ENCODE data around the gene CCDC142. TPM values are rescaled to one million over a fixed set of nuclear protein-coding genes. Genes with fewer than 3 reads are reported as not detected.
A peak's percentile ranks its signal among the peaks of the same experiment; 100 is the strongest.

Gene CCDC142
- total and polyA plus RNA-seq, 2 of the 8 experiments (the other 6 are each of a cell fraction or from before 2014, with no cell fraction given), result 6.0 to 10.7 TPM

DNA sequence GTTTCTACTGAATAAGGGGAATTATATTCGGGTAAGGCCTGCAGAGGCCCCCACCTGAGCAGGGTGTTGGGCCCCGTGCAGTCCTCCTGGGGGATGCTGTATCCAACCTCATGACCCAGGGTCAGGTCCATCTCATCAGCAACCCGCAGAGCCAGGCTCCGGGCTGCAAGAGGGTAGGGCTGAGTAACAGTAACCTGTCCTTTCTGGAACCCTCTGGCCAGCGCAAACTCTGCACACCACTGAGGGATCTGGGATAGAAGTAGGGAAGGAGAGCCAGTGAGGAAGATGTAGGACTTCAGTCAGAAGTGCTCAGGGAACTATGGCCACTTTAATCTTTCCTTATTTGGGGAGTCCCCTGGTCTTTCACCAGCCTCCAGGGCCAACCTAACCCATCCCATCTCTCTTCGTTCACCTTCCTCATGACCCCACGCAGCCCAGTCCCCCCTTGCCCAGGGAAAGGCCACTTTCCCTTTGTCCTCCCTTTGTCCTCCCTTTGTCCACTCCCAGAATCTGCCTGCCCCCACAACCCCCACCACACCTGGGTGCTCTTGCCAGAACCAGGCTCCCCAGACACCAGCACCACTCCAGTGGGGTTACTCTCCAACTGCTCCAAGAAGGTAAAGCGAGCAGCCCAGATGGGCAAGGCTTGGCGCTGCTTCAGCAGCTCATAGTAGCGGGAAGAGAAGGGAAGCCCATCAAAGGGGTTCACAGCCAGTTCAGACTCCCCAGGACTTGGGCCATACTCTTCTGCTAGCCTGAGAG is 42.3 kb upstream of the CCDC142 start:
- POLR2A ChIA-PET (ENCODE audit: partially characterized antibody), result interaction anchor here (1.3 kb wide), 1 partner anchor 42 kb away, joined by 5 read pairs; the partner anchor contains the start of genes CCDC142 and TTC31
- H3K4ac ChIP-seq (replicated peaks; ENCODE audit: insufficient read length, low read depth, low read length), result no peak overlapping the region
- peaks cover 0 to 13% (median 6%) of the 10 kb centered on the region in 4 experiments; a peak in 5 of 7 replicates for H3K27me3 ChIP-seq (replicated peaks in 1 of 4; ENCODE audit: control insufficient read depth in 3 of 4, extremely low read depth in 1 of 4, insufficient read depth in 3 of 4, low read length in 3 of 4)
- peaks cover 0 to 18% of the 10 kb centered on the region in 2 experiments; a peak in 2 of 4 replicates for H3K79me2 ChIP-seq (ENCODE audit: control insufficient read depth in 1 of 2, insufficient read depth in 2 of 2, low read length in 2 of 2)
- H3K14ac ChIP-seq (ENCODE audit: insufficient read length), result no peak overlapping the region
- peaks cover 0 to 3% of the 10 kb centered on the region in 2 experiments for H4K20me1 ChIP-seq (replicated peaks in 1 of 2; ENCODE audit: control insufficient read depth in 1 of 2, insufficient read depth in 2 of 2, low read length in 2 of 2)
- H3K4me3 ChIP-seq (ENCODE audit: extremely low read depth in 1 of 4, insufficient read depth in 2 of 4, low read depth in 3 of 4, low read length in 4 of 4), result no peak overlapping the region
- H4K5ac ChIP-seq (ENCODE audit: insufficient read length, low read depth, low read length), result no peak overlapping the region
- H3K9me3 ChIP-seq (ENCODE audit: insufficient read depth in 2 of 2, low read depth in 1 of 2, low read length in 1 of 2), result no peaks in the 10 kb centered on the region
- H4K91ac ChIP-seq (replicated peaks; ENCODE audit: insufficient read length, low read length), result no peak overlapping the region
- H3K4me2 ChIP-seq (ENCODE audit: insufficient read depth in 1 of 2, low read depth in 2 of 2, low read length in 2 of 2), result no peak overlapping the region
- H4K8ac ChIP-seq (ENCODE audit: extremely low read depth, insufficient read depth, low read length), result 0 out of 2 replicates have a peak overlapping the region, but pooled peaks have one; percentile 31
- H2AK5ac ChIP-seq (ENCODE audit: low read depth, low read length), result no peak overlapping the region
- H3K23ac ChIP-seq (ENCODE audit: insufficient read length), result no peak overlapping the region
- no peak for FAIRE-seq
- H2BK120ac ChIP-seq (replicated peaks; ENCODE audit: low read depth, low read length), result no peak overlapping the region
- peaks cover 5 to 18% (median 13%) of the 10 kb centered on the region in 4 experiments; a peak in 6 of 8 replicates for H3K36me3 ChIP-seq (ENCODE audit: control insufficient read depth in 2 of 4, insufficient read depth in 4 of 4, low read length in 3 of 4)
- TF ChIP-seq ZNF274 (IDR thresholded peaks at IDR 0.05; ENCODE audit: borderline replicate concordance, extremely low read depth, low read length) (no peak), CBX8 (IDR thresholded peaks at IDR 0.05; ENCODE audit: borderline replicate concordance, low read depth, low read length) (no peak), CBX5 (IDR thresholded peaks at IDR 0.05; ENCODE audit: low read depth, low read length) (no peak), FOSL1 (IDR thresholded peaks at IDR 0.05; ENCODE audit: insufficient read depth, low read depth, low read length) (no peak), JUND (IDR thresholded peaks at IDR 0.05; ENCODE audit: low read length) (no peak), EP300 (IDR thresholded peaks at IDR 0.05; ENCODE audit: borderline replicate concordance in 1 of 2, low read depth in 2 of 2, low read length in 2 of 2) (no peak)
- no peak for DNase-seq (ENCODE audit: low read depth in 1 of 2, low spot score in 2 of 2)
- H3K23me2 ChIP-seq (ENCODE audit: low read depth, low read length), result peaks cover 4% of the 10 kb centered on the region; the same call in 1 of the 2 replicates
- no peak overlapping the region for H2AFZ ChIP-seq (ENCODE audit: low read length)
- no peak overlapping the region for H3K27ac ChIP-seq (ENCODE audit: low read depth, low read length)
- 79% methylated on average over 10 of the region's 10 CpGs; no CpG with 5 or more reads in 1 of the 2 experiments for WGBS, 2 experiments (ENCODE audit: extremely low coverage in 1 of 2, insufficient coverage in 1 of 2, insufficient read length in 1 of 2, insufficient replicate concordance in 2 of 2, low coverage in 1 of 2, low lambda C conversion rate in 2 of 2, missing lambda C conversion rate in 1 of 2)
- CTCF ChIA-PET (ENCODE audit: partially characterized antibody), result interaction anchor here (1.2 kb wide), 3 partner anchors 16 to 61 kb away, joined by 3 to 4 read pairs (median 3); no protein-coding TSS in a partner anchor
- H2BK5ac ChIP-seq (ENCODE audit: low read depth, low read length), result no peak overlapping the region
- no peak overlapping the region for H2BK20ac ChIP-seq (ENCODE audit: low read length)
- no peak overlapping the region for H3K18ac ChIP-seq (ENCODE audit: extremely low read depth, low read length)
- H3K56ac ChIP-seq (replicated peaks; ENCODE audit: insufficient read length, low read depth, low read length), result no peak overlapping the region
- H3K4me1 ChIP-seq (replicated peaks in 1 of 4; ENCODE audit: control insufficient read depth in 3 of 4, insufficient read depth in 4 of 4, low read length in 3 of 4), result peaks cover 0 to 7% (median under 1%) of the 10 kb centered on the region in 4 experiments; a peak in 2 of 7 replicates
- H2BK15ac ChIP-seq (ENCODE audit: low read length), result 0 out of 2 replicates have a peak overlapping the region, but pooled peaks have one; percentile 88
- no peak overlapping the region for H2BK12ac ChIP-seq (ENCODE audit: low read depth, low read length)
- H3K9ac ChIP-seq (replicated peaks in 1 of 4; ENCODE audit: extremely low read depth in 1 of 4, low read depth in 3 of 4, low read length in 3 of 4), result no peak overlapping the region
- peaks cover 8% of the 10 kb centered on the region for H3K79me1 ChIP-seq (ENCODE audit: low read depth, low read length)

Data from H1 (cell line).